ENCODE data around the gene TSPAN18. TPM values are rescaled to one million over a fixed set of nuclear protein-coding genes. Genes with fewer than 3 reads are reported as not detected.

Gene TSPAN18
- total and polyA plus RNA-seq, 10 of the 15 experiments (the other 5 are each of a cell fraction or from before 2014, with no cell fraction given) = 0.02 to 0.77 (median 0.13) TPM; not detected in 1

DNA sequence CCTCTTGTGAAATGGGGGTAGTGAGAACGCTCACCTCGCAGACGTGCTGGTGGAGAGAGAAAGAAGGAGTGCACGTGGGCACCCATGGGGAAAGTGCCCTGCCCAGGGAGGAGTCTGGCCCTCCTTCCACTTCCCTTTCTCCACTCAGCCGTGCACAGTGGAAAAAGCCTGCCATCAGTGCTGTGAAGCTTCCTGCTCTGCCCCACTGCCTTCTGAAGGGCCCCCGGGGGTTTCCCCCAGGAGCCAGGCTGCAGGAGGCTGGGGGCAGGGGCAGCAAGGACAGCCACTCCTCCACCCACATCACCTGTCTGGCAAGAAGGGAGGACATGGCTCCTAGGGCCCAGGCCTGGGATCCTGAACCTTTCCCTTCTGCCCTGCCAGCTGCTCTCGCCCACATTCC, 216.4 kb downstream of the TSPAN18 start:
- BruUV-seq (replicated peaks) = no TSS peak
- peaks cover 17% of the 10 kb centered on the region for H3K4me1 ChIP-seq (ENCODE audit: control insufficient read depth, insufficient read depth, low read length)
- RAD21 ChIA-PET (ENCODE audit: unreplicated experiment) = interaction anchor here (1.2 kb wide), 1 partner anchor 161 kb away, joined by 3 read pairs; no protein-coding TSS in a partner anchor
- no peaks in the 10 kb centered on the region for H3K79me2 ChIP-seq (ENCODE audit: control insufficient read depth, insufficient read depth, low read length)
- intact Hi-C loops (cut with micrococcal nuclease; ENCODE audit: unreplicated experiment) (no loop called here), in situ Hi-C loops (cut with MboI) (loop anchor here (25.0 kb wide), 1 partner anchor 394 kb away; no protein-coding TSS in a partner anchor)
- no peak overlapping the region for H3K4me3 ChIP-seq
- no peak for FAIRE-seq
- CTCF ChIA-PET = interaction anchor here (0.9 to 2.1 kb wide), 2 partner anchors 16 to 160 kb away, joined by 4 to 5 read pairs; no protein-coding TSS in a partner anchor
- POLR2A ChIA-PET = interaction anchor here (0.6 kb wide), 1 partner anchor 231 kb away, joined by 3 read pairs; no protein-coding TSS in a partner anchor
- 0 out of 2 replicates have a peak, but pooled peaks cover 2% of the 10 kb centered on the region for H4K20me1 ChIP-seq (ENCODE audit: control insufficient read depth, insufficient read depth)
- H3K27ac ChIP-seq (ENCODE audit: control insufficient read depth, insufficient read depth) = no peak overlapping the region
- peaks cover 0 to 1% of the 10 kb centered on the region in 2 experiments; a peak in 2 of 4 replicates for H3K27me3 ChIP-seq (replicated peaks in 1 of 2; ENCODE audit: control insufficient read depth in 2 of 2, insufficient read depth in 2 of 2, low read length in 1 of 2)
- no peak for DNase-seq (ENCODE audit: low read depth, low spot score)
- H3K4me2 ChIP-seq (ENCODE audit: control insufficient read depth, insufficient read depth) = no peak overlapping the region; the same call in none of the 2 replicates
- H2AFZ ChIP-seq (ENCODE audit: control insufficient read depth, low read depth, low read length) = no peak overlapping the region
- no peak for TF ChIP-seq EZH2 (IDR thresholded peaks at IDR 0.05; ENCODE audit: borderline replicate concordance, control insufficient read depth, low read depth, low read length)
- peak; percentile 66 for TF ChIP-seq SPI1 (IDR thresholded peaks at IDR 0.05; ENCODE audit: borderline replicate concordance, insufficient read depth, low read depth, low read length)
- TF ChIP-seq EED (IDR thresholded peaks at IDR 0.05; ENCODE audit: low read depth) = peak; percentile 30; the same call in 1 of the 2 replicates
- TF ChIP-seq, protein P1, sequence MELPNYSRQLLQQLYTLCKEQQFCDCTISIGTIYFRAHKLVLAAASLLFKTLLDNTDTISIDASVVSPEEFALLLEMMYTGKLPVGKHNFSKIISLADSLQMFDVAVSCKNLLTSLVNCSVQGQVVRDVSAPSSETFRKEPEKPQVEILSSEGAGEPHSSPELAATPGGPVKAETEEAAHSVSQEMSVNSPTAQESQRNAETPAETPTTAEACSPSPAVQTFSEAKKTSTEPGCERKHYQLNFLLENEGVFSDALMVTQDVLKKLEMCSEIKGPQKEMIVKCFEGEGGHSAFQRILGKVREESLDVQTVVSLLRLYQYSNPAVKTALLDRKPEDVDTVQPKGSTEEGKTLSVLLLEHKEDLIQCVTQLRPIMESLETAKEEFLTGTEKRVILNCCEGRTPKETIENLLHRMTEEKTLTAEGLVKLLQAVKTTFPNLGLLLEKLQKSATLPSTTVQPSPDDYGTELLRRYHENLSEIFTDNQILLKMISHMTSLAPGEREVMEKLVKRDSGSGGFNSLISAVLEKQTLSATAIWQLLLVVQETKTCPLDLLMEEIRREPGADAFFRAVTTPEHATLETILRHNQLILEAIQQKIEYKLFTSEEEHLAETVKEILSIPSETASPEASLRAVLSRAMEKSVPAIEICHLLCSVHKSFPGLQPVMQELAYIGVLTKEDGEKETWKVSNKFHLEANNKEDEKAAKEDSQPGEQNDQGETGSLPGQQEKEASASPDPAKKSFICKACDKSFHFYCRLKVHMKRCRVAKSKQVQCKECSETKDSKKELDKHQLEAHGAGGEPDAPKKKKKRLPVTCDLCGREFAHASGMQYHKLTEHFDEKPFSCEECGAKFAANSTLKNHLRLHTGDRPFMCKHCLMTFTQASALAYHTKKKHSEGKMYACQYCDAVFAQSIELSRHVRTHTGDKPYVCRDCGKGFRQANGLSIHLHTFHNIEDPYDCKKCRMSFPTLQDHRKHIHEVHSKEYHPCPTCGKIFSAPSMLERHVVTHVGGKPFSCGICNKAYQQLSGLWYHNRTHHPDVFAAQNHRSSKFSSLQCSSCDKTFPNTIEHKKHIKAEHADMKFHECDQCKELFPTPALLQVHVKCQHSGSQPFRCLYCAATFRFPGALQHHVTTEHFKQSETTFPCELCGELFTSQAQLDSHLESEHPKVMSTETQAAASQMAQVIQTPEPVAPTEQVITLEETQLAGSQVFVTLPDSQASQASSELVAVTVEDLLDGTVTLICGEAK (IDR thresholded peaks at IDR 0.05; ENCODE audit: borderline replicate concordance) = no peak
- peak in 1 of 2 experiments; percentile 48; a peak in 1 of 4 replicates for TF ChIP-seq BHLHE40 (IDR thresholded peaks at IDR 0.05; ENCODE audit: borderline replicate concordance in 1 of 2, low read depth in 2 of 2, low read length in 1 of 2)
- peak; percentile 82; the same call in 1 of the 2 replicates for TF ChIP-seq PAX5 (IDR thresholded peaks at IDR 0.05; ENCODE audit: borderline replicate concordance, low read depth, low read length)
- H3K36me3 ChIP-seq (ENCODE audit: control insufficient read depth in 2 of 2, insufficient read depth in 2 of 2, low read length in 1 of 2) = no peaks in the 10 kb centered on the region
- WGBS (ENCODE audit: insufficient coverage, insufficient replicate concordance, low lambda C conversion rate, missing lambda C conversion rate) = 9% methylated on average over 7 of the region's 7 CpGs
- H3K9me3 ChIP-seq (replicated peaks; ENCODE audit: control insufficient read depth, insufficient read depth, low read length) = no peaks in the 10 kb centered on the region
- peak; percentile 89 for ATAC-seq
- SMC1A ChIA-PET (ENCODE audit: uncharacterized antibody, unreplicated experiment) = no interaction called here
- no peak overlapping the region for H3K9ac ChIP-seq (ENCODE audit: control insufficient read depth, insufficient read depth, low read length)
